ENCODE results near the gene ADCY6. TPM values are rescaled to one million over a fixed set of nuclear protein-coding genes. Genes with fewer than 3 reads are reported as not detected.

Gene ADCY6
- total RNA-seq, 1 experiment from 2014 or later = 19.0 TPM

- no peak; the same call in 1 of the 2 replicates for ATAC-seq
- no peaks in the 10 kb centered on the region for H3K27me3 ChIP-seq (ENCODE audit: low read length)
- no TSS peak for BruUV-seq (replicated peaks)
- no peaks in the 10 kb centered on the region for H3F3A ChIP-seq (ENCODE audit: low read length, unreplicated experiment)
- peaks cover 17% of the 10 kb centered on the region for H3K4me1 ChIP-seq (ENCODE audit: insufficient read depth, low read length)
- DNase-seq = no peak
- no peaks in the 10 kb centered on the region for H3K9me3 ChIP-seq (ENCODE audit: low read length)
- H3K27ac ChIP-seq (ENCODE audit: low read length) = no peak overlapping the region
- CTCF ChIA-PET = no interaction called here
- no peak for TF ChIP-seq CTCF (conservative IDR thresholded peaks at IDR 0.05; ENCODE audit: low read depth, low read length)
- TF ChIP-seq EZH2phosphoT487 (IDR thresholded peaks at IDR 0.05; ENCODE audit: borderline replicate concordance, low read length) = no peak
- TF ChIP-seq EZH2 (IDR thresholded peaks at IDR 0.05; ENCODE audit: low read length, unreplicated experiment) = no peak
- H3K36me3 ChIP-seq (ENCODE audit: low read depth, low read length) = no peaks in the 10 kb centered on the region
- H3K9ac ChIP-seq (ENCODE audit: low read length) = no peak overlapping the region
- H3K4me3 ChIP-seq (ENCODE audit: low read length) = no peak overlapping the region
- H3K79me2 ChIP-seq (ENCODE audit: low read length) = peaks cover 13% of the 10 kb centered on the region; the same call in 1 of the 2 replicates
- no peak overlapping the region for H2AFZ ChIP-seq (ENCODE audit: low read length)
- peak overlapping the region; percentile 52 for H3K4me2 ChIP-seq (ENCODE audit: low read length)
- H3K9me2 ChIP-seq (replicated peaks; ENCODE audit: low read length) = no peaks in the 10 kb centered on the region
- POLR2A ChIA-PET (ENCODE audit: unreplicated experiment) = no interaction called here
- H4K20me1 ChIP-seq (ENCODE audit: low read length) = no peaks in the 10 kb centered on the region
- intact Hi-C loops (cut with micrococcal nuclease) = no loop called here
These were observed 8.4 kb downstream of the ADCY6 start for GRCh38 chr12:48780381-48781025.

- no peaks in the 10 kb centered on the region for H4K20me1 ChIP-seq (ENCODE audit: low read length)
- CTCF ChIA-PET = no interaction called here
These were observed 9.0 kb downstream of the ADCY6 start for GRCh38 chr12:48779869-48780268.

More at GRCh38 chr12:48779869-48780268, 9.0 kb downstream of the ADCY6 start:
- intact Hi-C loops (cut with micrococcal nuclease) = no loop called here
- H3K9ac ChIP-seq (ENCODE audit: low read length) = no peak overlapping the region
- H3K27ac ChIP-seq (ENCODE audit: low read length) = no peak overlapping the region
- H3K9me3 ChIP-seq (ENCODE audit: low read length) = no peaks in the 10 kb centered on the region
- POLR2A ChIA-PET (ENCODE audit: unreplicated experiment) = no interaction called here
- no peaks in the 10 kb centered on the region for H3K36me3 ChIP-seq (ENCODE audit: low read depth, low read length)
- no peaks in the 10 kb centered on the region for H3K27me3 ChIP-seq (ENCODE audit: low read length)
- H2AFZ ChIP-seq (ENCODE audit: low read length) = no peak overlapping the region
- no peak overlapping the region for H3K4me3 ChIP-seq (ENCODE audit: low read length)
- peaks cover 12% of the 10 kb centered on the region; the same call in 1 of the 2 replicates for H3K79me2 ChIP-seq (ENCODE audit: low read length)
- H3K4me1 ChIP-seq (ENCODE audit: insufficient read depth, low read length) = peaks cover 17% of the 10 kb centered on the region
- no peaks in the 10 kb centered on the region for H3K9me2 ChIP-seq (replicated peaks; ENCODE audit: low read length)
- ATAC-seq = no peak
- no peak for TF ChIP-seq EZH2phosphoT487 (IDR thresholded peaks at IDR 0.05; ENCODE audit: borderline replicate concordance, low read length)
- TF ChIP-seq CTCF (conservative IDR thresholded peaks at IDR 0.05; ENCODE audit: low read depth, low read length) = no peak
- no peak for TF ChIP-seq EZH2 (IDR thresholded peaks at IDR 0.05; ENCODE audit: low read length, unreplicated experiment)
- no peak for DNase-seq
- H3F3A ChIP-seq (ENCODE audit: low read length, unreplicated experiment) = no peaks in the 10 kb centered on the region
- no TSS peak for BruUV-seq (replicated peaks)
- H3K4me2 ChIP-seq (ENCODE audit: low read length) = no peak overlapping the region
